ENCODE results near the gene RNASEH1. TPM values are rescaled to one million over a fixed set of nuclear protein-coding genes. Genes with fewer than 3 reads are reported as not detected.

RNASEH1 gene
- polyA plus RNA-seq, 3 donors: 6.8 to 16.4 (median 14.2) TPM

DNA sequence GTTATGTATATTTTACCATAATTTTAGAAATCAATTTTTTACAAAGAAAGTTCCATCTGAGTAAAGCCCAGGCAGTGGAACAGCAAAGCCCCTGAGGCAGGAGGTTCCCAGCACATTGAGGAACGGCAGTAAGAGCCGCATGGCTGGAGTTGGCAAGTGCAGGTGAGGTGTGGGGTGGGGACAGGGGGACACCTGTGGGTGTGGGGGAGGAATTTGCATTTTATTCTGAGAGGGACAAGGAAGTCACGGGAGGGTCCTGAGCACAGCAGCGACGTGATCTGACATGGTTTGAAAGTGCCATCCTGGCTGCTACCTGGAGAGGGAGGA, 22.7 kb downstream of the RNASEH1 start:
- peak overlapping the region in 3 of 7 donors; percentile 40 to 91 (median 64) for H3K27ac Mint-ChIP-seq
- no peaks in the 10 kb centered on the region for H3K79me2 ChIP-seq (ENCODE audit: insufficient read depth, low read length)
- no peak overlapping the region for H3K4me3 ChIP-seq (replicated peaks in 1 of 3; ENCODE audit: low read depth in 2 of 3, low read length in 3 of 3)
- peak overlapping the region; percentile 77 for H2AFZ ChIP-seq (ENCODE audit: insufficient read depth, low read depth, low read length, poor library complexity, severe bottlenecking)
- peak overlapping the region; percentile 69 for H3K9ac ChIP-seq (ENCODE audit: insufficient read depth, low read length, poor library complexity, severe bottlenecking)
- peaks cover 0 to 3% of the 10 kb centered on the region in 2 donors for H3K4me1 ChIP-seq (ENCODE audit: control insufficient read depth in 1 of 2, insufficient read depth in 2 of 2, low read length in 2 of 2)
- peak overlapping the region; percentile 75 to 85 for H3K4me3 Mint-ChIP-seq
- no peaks in the 10 kb centered on the region for H3K27me3 ChIP-seq (ENCODE audit: control insufficient read depth in 2 of 2, insufficient read depth in 2 of 2, low read length in 2 of 2)
- H3K4me1 Mint-ChIP-seq: peaks cover 9% of the 10 kb centered on the region
- H3K9me3 ChIP-seq (replicated peaks in 1 of 2; ENCODE audit: control insufficient read depth in 1 of 2, insufficient read depth in 1 of 2, low read length in 2 of 2): no peaks in the 10 kb centered on the region
- no peaks in the 10 kb centered on the region for H4K20me1 ChIP-seq (ENCODE audit: insufficient read depth, low read length)
- 90% methylated on average over 4 of the region's 5 CpGs for WGBS (ENCODE audit: insufficient coverage)
- peaks cover 0 to 1% (median 0%) of the 10 kb centered on the region in 3 donors for H3K27me3 Mint-ChIP-seq (ENCODE audit: low read depth in 3 of 3)
- no peak for DNase-seq
- peaks cover 6 to 14% of the 10 kb centered on the region in 2 donors for H3K36me3 ChIP-seq (replicated peaks in 1 of 2; ENCODE audit: control insufficient read depth in 1 of 2, insufficient read depth in 2 of 2, low read length in 2 of 2)
- intact Hi-C loops (cut with micrococcal nuclease): no loop called here
- peak overlapping the region; percentile 39 to 71 for H3K27ac ChIP-seq (ENCODE audit: low read depth in 1 of 2, low read length in 2 of 2)
- peaks cover 16 to 17% of the 10 kb centered on the region in 2 donors for H3K36me3 Mint-ChIP-seq
- peaks cover 0 to 5% (median 2%) of the 10 kb centered on the region in 7 donors for H3K9me3 Mint-ChIP-seq
- TF ChIP-seq, protein P1, sequence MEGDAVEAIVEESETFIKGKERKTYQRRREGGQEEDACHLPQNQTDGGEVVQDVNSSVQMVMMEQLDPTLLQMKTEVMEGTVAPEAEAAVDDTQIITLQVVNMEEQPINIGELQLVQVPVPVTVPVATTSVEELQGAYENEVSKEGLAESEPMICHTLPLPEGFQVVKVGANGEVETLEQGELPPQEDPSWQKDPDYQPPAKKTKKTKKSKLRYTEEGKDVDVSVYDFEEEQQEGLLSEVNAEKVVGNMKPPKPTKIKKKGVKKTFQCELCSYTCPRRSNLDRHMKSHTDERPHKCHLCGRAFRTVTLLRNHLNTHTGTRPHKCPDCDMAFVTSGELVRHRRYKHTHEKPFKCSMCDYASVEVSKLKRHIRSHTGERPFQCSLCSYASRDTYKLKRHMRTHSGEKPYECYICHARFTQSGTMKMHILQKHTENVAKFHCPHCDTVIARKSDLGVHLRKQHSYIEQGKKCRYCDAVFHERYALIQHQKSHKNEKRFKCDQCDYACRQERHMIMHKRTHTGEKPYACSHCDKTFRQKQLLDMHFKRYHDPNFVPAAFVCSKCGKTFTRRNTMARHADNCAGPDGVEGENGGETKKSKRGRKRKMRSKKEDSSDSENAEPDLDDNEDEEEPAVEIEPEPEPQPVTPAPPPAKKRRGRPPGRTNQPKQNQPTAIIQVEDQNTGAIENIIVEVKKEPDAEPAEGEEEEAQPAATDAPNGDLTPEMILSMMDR (IDR thresholded peaks at IDR 0.05): no peak
- H3K4me2 ChIP-seq (replicated peaks; ENCODE audit: extremely low read depth, low read length, poor library complexity, severe bottlenecking): peak overlapping the region; percentile 70

DNA sequence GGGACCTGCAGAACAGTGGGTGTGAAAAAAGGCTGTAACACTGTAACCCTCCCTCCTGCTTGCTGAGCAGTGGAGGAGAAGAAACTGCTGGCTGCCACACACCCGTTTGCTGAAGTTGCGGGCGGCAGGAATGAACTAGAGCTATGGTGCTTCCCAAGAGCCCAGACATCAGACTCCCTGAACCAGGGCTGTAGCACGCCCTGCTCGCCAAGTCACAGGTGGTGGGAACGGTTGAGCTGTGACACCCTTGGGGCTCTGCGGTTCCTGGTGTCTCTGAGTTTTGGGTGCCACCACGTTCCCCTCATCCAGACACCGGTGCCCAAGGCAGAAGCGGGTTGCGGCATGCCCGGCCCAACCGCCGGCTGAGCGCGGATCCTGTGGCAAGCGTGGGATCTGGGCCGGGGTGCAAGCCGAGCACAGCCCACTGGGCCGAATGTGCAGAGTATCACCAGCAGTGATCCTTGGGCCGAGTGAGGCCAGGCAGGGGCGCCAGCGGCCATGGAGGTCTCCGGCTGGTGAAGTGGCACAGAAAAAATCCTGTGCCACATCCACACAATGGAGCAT, 23.8 kb downstream of the RNASEH1 start:
- H3K79me2 ChIP-seq (ENCODE audit: insufficient read depth, low read length): no peaks in the 10 kb centered on the region
- Mint-ChIP-seq H3K4me1 (peaks cover 9% of the 10 kb centered on the region), H3K27ac (no peak overlapping the region), H3K4me3 (no peak overlapping the region), H3K27me3 (ENCODE audit: low read depth in 3 of 3) (peaks cover 0 to 1% (median 0%) of the 10 kb centered on the region in 3 donors), H3K9me3 (peaks cover 0 to 5% (median 2%) of the 10 kb centered on the region in 7 donors), H3K36me3 (peaks cover 6 to 8% of the 10 kb centered on the region in 2 donors)
- no peaks in the 10 kb centered on the region for H3K27me3 ChIP-seq (ENCODE audit: control insufficient read depth in 2 of 2, insufficient read depth in 2 of 2, low read length in 2 of 2)
- H2AFZ ChIP-seq (ENCODE audit: insufficient read depth, low read depth, low read length, poor library complexity, severe bottlenecking): no peak overlapping the region
- TF ChIP-seq, protein P1 (IDR thresholded peaks at IDR 0.05): no peak
- H3K9ac ChIP-seq (ENCODE audit: insufficient read depth, low read length, poor library complexity, severe bottlenecking): no peak overlapping the region
- H3K4me3 ChIP-seq (replicated peaks in 1 of 3; ENCODE audit: low read depth in 2 of 3, low read length in 3 of 3): no peak overlapping the region
- no peaks in the 10 kb centered on the region for H3K9me3 ChIP-seq (replicated peaks in 1 of 2; ENCODE audit: control insufficient read depth in 1 of 2, insufficient read depth in 1 of 2, low read length in 2 of 2)
- intact Hi-C loops (cut with micrococcal nuclease): no loop called here
- H3K27ac ChIP-seq (ENCODE audit: low read depth in 1 of 2, low read length in 2 of 2): no peak overlapping the region
- WGBS (ENCODE audit: insufficient coverage): 94% methylated on average over 22 of the region's 24 CpGs
- DNase-seq: no peak
- H3K36me3 ChIP-seq (replicated peaks in 1 of 2; ENCODE audit: control insufficient read depth in 1 of 2, insufficient read depth in 2 of 2, low read length in 2 of 2): peaks cover 0 to 3% of the 10 kb centered on the region in 2 donors
- H3K4me1 ChIP-seq (ENCODE audit: control insufficient read depth in 1 of 2, insufficient read depth in 2 of 2, low read length in 2 of 2): peaks cover 0 to 3% of the 10 kb centered on the region in 2 donors
- no peak overlapping the region for H3K4me2 ChIP-seq (replicated peaks; ENCODE audit: extremely low read depth, low read length, poor library complexity, severe bottlenecking)
- H4K20me1 ChIP-seq (ENCODE audit: insufficient read depth, low read length): no peaks in the 10 kb centered on the region
